Muscle layer of colon (tissue), 2 donors: ENCODE results near the gene STUB1.
A peak's percentile ranks its signal among the peaks of the same experiment; 100 is the strongest.

ENCODE experiments used
- H3K27ac ChIP-seq: one replicate; pipeline ENCODE4 v1.7.0; 2013; ENCODE audit warnings: low read depth, mild to moderate bottlenecking, low read length, moderate library complexity
- H3K27me3 ChIP-seq, 2 donors: one replicate each; pipeline ENCODE4 v1.7.0; 2013; ENCODE audit warnings: low read length in 2 of 2, mild to moderate bottlenecking in 2 of 2; ENCODE audit not compliant: insufficient read depth in 2 of 2, control insufficient read depth in 1 of 2
- H3K36me3 ChIP-seq: one replicate; pipeline ENCODE4 v1.7.0; 2013; ENCODE audit warnings: mild to moderate bottlenecking, low read length; ENCODE audit not compliant: insufficient read depth
- H3K4me1 ChIP-seq: one replicate; pipeline ENCODE4 v1.7.0; 2013; ENCODE audit warnings: mild to moderate bottlenecking, low read length; ENCODE audit not compliant: insufficient read depth
- H3K4me3 ChIP-seq, 2 donors: one replicate each; pipeline ENCODE4 v1.7.0; 2013; ENCODE audit warnings: low read length in 2 of 2, low read depth in 1 of 2, mild to moderate bottlenecking in 1 of 2, moderate library complexity in 1 of 2
- H3K9ac ChIP-seq: one replicate; pipeline ENCODE4 v1.7.0; 2013; ENCODE audit warnings: low read length
- H3K9me3 ChIP-seq: one replicate; pipeline ENCODE4 v1.7.0; 2013; ENCODE audit warnings: mild to moderate bottlenecking, low read length
- donor health status: abdominal sarcoma.
- donor health status: Adenocarcinoma of cecum.

STUB1 gene

GRCh38 chr16:660132-660458 lies 20.1 kb upstream of the STUB1 start:
- Histone ChIP-seq H3K4me1 (peaks cover 11% of the 10 kb centered on the region), H3K9ac (no peak overlapping the region), H3K27me3 (no peaks in the 10 kb centered on the region), H3K4me3 (peak overlapping the region in 1 of 2 donors; percentile 21), H3K9me3 (no peaks in the 10 kb centered on the region), H3K27ac (peak overlapping the region; percentile 82), H3K36me3 (no peaks in the 10 kb centered on the region)

GRCh38 chr16:660459-661183 lies 19.6 kb upstream of the STUB1 start:
- peak overlapping the region; percentile 82 for H3K27ac ChIP-seq
- no peaks in the 10 kb centered on the region for H3K27me3 ChIP-seq
- peaks cover 11% of the 10 kb centered on the region for H3K4me1 ChIP-seq
- no peaks in the 10 kb centered on the region for H3K9me3 ChIP-seq
- H3K36me3 ChIP-seq: no peaks in the 10 kb centered on the region
- peak overlapping the region in 1 of 2 donors; percentile 21 for H3K4me3 ChIP-seq
- no peak overlapping the region for H3K9ac ChIP-seq

DNA sequence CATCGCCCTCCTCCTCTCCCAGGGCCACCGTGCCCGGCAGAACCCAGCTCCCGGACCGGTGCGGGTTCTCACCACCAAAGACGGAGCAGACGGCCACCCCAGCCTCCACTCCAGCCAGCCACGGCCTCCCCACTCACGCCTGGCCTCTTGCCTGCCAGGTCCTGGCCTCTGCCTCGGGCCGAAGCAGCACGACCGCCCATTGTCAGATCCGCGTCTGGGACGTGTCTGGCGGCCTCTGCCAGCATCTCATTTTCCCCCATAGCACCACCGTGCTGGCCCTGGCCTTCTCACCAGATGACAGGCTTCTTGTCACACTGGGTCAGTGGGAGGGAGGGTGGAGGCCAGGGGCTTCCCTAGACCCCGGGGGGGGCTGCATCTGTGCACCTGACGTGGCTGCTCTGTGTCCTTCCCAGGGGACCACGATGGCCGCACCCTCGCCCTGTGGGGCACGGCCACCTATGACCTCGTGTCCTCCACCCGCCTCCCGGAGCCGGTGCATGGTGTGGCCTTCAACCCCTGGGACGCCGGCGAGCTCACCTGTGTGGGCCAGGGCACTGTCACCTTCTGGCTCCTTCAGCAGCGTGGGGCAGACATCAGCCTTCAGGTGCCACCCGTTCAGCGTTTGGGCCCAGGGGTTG lies 18.9 kb upstream of the STUB1 start:
- Histone ChIP-seq H3K4me1 (peaks cover 11% of the 10 kb centered on the region), H3K27me3 (no peaks in the 10 kb centered on the region), H3K9ac (no peak overlapping the region), H3K27ac (peak overlapping the region; percentile 52), H3K4me3 (no peak overlapping the region), H3K36me3 (no peaks in the 10 kb centered on the region), H3K9me3 (no peaks in the 10 kb centered on the region)

DNA sequence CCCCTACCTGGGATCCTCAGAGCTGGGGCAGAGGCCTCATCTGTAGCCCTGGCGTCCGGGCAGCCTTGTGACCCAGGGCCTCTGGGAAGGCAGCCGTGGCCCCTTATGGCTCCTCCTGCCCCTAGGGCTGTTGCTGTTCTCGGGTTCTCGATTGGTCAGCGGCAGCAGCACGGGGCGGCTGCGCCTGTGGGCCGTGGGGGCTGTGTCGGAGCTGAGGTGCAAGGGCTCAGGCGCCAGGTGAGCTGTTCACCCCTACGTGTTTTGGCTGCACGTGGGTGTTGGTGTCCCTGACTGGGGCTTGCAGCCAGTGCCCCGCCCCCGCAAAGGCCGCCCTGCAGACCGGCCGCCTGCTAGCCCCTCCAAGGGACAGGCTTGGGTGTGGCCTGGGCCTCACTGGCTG lies 18.1 kb upstream of the STUB1 start:
- Histone ChIP-seq H3K9me3 (no peaks in the 10 kb centered on the region), H3K4me3 (no peak overlapping the region), H3K9ac (no peak overlapping the region), H3K4me1 (peaks cover 11% of the 10 kb centered on the region), H3K27ac (no peak overlapping the region), H3K27me3 (no peaks in the 10 kb centered on the region), H3K36me3 (no peaks in the 10 kb centered on the region)

- no peaks in the 10 kb centered on the region for H3K27me3 ChIP-seq
Observed at GRCh38 chr16:662597-662996, 17.6 kb upstream of the STUB1 start.

DNA sequence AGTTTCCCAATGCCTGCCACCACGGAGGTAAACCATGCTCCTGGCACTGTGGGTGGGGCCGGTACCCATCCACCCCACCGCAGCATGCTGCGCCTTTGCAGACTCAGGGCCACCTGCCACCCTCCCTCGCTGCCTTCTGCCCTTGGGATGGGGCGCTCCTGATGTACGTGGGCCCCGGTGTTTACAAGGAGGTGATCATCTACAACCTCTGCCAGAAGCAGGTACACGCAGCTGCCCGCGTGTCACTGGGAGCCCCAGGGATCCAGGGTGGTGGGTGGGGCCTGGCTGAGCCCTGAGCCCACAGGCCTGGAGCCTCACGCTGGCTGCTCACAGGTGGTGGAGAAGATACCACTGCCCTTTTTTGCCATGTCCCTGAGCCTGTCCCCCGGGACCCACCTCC lies 13.6 kb upstream of the STUB1 start:
- Histone ChIP-seq H3K4me3 (no peak overlapping the region), H3K27me3 (no peaks in the 10 kb centered on the region), H3K36me3 (peaks cover 18% of the 10 kb centered on the region), H3K4me1 (peaks cover 17% of the 10 kb centered on the region), H3K9ac (no peak overlapping the region), H3K27ac (no peak overlapping the region), H3K9me3 (no peaks in the 10 kb centered on the region)

More at GRCh38 chr16:662597-662996, 17.6 kb upstream of the STUB1 start:
- Histone ChIP-seq H3K36me3 (no peaks in the 10 kb centered on the region), H3K27ac (no peak overlapping the region), H3K9me3 (no peaks in the 10 kb centered on the region), H3K4me1 (peaks cover 16% of the 10 kb centered on the region), H3K9ac (no peak overlapping the region), H3K4me3 (no peak overlapping the region)

DNA sequence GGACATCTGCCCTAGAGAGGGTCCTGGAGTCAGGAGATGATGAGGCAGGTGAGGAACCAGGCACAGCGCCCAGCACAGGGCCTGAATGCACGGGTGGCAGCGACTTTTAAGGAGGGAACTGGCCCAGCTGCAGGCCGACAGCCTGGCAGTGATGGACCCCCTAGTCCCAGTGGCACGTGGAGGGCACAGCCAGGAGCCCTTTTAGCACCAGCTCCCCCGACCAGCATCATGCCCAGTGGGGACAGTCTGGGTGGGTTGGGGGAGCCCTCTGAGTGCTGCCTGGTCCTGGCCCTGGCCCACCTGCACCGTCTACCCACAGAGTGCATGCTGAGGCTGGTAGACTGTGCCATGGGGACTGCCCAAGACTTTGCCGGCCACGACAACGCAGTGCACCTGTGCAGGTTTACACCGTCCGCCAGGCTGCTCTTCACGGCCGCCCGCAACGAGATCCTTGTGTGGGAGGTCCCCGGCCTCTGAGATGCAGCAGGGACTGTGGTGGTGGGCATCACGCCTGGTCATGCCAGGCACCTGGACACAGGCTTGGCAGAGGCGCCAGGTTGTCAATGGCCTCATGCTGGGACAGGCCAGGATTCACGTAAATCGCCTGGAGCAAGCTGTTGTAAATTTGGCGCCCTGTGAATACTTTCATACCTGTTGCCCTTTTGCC lies 13.0 kb upstream of the STUB1 start:
- Histone ChIP-seq H3K9me3 (no peaks in the 10 kb centered on the region), H3K9ac (no peak overlapping the region), H3K4me1 (peaks cover 17% of the 10 kb centered on the region), H3K4me3 (no peak overlapping the region), H3K27me3 (no peaks in the 10 kb centered on the region), H3K36me3 (peaks cover 23% of the 10 kb centered on the region), H3K27ac (peak overlapping the region; percentile 39)

DNA sequence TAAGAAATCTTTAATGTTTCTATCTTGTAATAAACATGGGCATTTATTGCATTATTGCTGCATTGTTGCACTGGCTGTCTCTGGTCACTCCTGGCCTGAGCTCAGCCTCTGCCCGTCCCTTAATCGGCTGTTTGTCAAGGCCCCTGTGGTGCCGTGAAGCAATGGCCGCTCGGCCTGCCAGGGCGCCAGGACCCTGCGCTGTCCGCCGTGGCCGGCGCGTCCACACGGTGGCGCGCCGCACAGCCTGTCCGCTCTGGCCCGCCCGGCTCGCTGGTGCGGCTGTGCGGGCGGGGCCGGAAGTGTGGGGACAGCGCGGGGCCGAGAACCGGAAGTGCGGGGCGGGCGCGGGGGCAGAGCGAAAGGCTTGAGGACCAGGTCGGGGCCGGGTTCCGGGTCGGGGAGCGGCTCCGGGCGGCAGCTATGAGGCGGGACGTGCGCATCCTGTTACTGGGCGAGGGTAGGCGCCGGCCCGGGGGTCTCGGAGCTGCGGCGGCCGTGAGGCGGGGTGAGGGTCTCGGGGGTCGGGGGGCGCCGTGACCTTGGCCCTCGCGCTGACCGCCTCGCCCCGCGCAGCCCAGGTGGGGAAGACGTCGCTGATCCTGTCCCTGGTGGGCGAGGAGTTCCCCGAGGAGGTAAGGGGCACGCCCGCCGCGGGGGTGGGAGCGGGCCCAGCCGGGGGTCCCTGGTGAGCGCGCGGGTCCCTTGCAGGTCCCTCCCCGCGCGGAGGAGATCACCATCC lies 12.3 kb upstream of the STUB1 start, which contains the start of gene RHOT2:
Gene RHOT2 (plus strand): TSS at position 353 of the 739 bp plus-strand sequence. CDS start 68 bp downstream, at position 421.
- no peaks in the 10 kb centered on the region for H3K27me3 ChIP-seq
- peak within 1 kb of the TSS; percentile 85 for H3K27ac ChIP-seq
- peak within 1 kb of the TSS; percentile 63 to 89 for H3K4me3 ChIP-seq
- H3K9me3 ChIP-seq: no peaks in the 10 kb centered on the region
- H3K36me3 ChIP-seq: peaks cover 30% of the 10 kb centered on the region
- H3K9ac ChIP-seq: peak within 1 kb of the TSS; percentile 57
- peaks cover 17% of the 10 kb centered on the region for H3K4me1 ChIP-seq

- Histone ChIP-seq H3K36me3 (peaks cover 32% of the 10 kb centered on the region), H3K27ac (peak overlapping the region; percentile 85), H3K9ac (peak overlapping the region; percentile 57), H3K4me1 (peaks cover 17% of the 10 kb centered on the region), H3K9me3 (no peaks in the 10 kb centered on the region), H3K4me3 (peak overlapping the region; percentile 63 to 89), H3K27me3 (no peaks in the 10 kb centered on the region)
Observed at GRCh38 chr16:668519-669171, 11.6 kb upstream of the STUB1 start.

GRCh38 chr16:669666-670065 lies 10.5 kb upstream of the STUB1 start:
- H3K4me1 ChIP-seq: peaks cover 18% of the 10 kb centered on the region
- H3K9ac ChIP-seq: no peak overlapping the region
- peaks cover 32% of the 10 kb centered on the region for H3K36me3 ChIP-seq
- no peak overlapping the region for H3K27ac ChIP-seq
- no peak overlapping the region for H3K4me3 ChIP-seq
- no peaks in the 10 kb centered on the region for H3K27me3 ChIP-seq
- H3K9me3 ChIP-seq: no peaks in the 10 kb centered on the region
